Neural cell (in vitro differentiated cells): ENCODE measurements around the gene RUNX1.

Experiments
- EP300 ChIP-seq: fragments of 450-650 bp; conservative IDR thresholded peaks from 2 replicates; pipeline ENCODE4 v1.6.1; 2014; ENCODE audit warnings: antibody characterized with exemption, mild to moderate bottlenecking, moderate library complexity; ENCODE audit not compliant: poor library complexity, severe bottlenecking
- EZH2 ChIP-seq: fragments of 200-600, 300-800 bp; shearing (Covaris generic), sonication (generic); IDR thresholded peaks from 2 replicates; pipeline ENCODE4 v1.6.1; 2014; ENCODE audit warnings: antibody characterized with exemption, low read length, borderline replicate concordance, mild to moderate bottlenecking; ENCODE audit not compliant: insufficient read depth, poor library complexity, severe bottlenecking
- POLR2AphosphoS5 ChIP-seq: IDR thresholded peaks from 2 replicates; pipeline ENCODE4 v1.6.1; 2012
- SMC3 ChIP-seq: fragments of 450-650 bp; conservative IDR thresholded peaks from 2 replicates; pipeline ENCODE4 v1.6.1; 2014; ENCODE audit warnings: antibody characterized with exemption, mild to moderate bottlenecking, moderate library complexity; ENCODE audit not compliant: poor library complexity
- TF ChIP-seq, protein P1 (sequence below): fragments of 450-650 bp; IDR thresholded peaks from 2 replicates; pipeline ENCODE4 v1.5.1; 2014; ENCODE audit warnings: antibody characterized with exemption, mild to moderate bottlenecking, moderate library complexity; ENCODE audit not compliant: poor library complexity, severe bottlenecking
- TF ChIP-seq, protein P2 (sequence below): IDR thresholded peaks from 2 replicates; pipeline ENCODE4 v1.6.1; 2012; ENCODE audit warnings: borderline replicate concordance

DNA sequence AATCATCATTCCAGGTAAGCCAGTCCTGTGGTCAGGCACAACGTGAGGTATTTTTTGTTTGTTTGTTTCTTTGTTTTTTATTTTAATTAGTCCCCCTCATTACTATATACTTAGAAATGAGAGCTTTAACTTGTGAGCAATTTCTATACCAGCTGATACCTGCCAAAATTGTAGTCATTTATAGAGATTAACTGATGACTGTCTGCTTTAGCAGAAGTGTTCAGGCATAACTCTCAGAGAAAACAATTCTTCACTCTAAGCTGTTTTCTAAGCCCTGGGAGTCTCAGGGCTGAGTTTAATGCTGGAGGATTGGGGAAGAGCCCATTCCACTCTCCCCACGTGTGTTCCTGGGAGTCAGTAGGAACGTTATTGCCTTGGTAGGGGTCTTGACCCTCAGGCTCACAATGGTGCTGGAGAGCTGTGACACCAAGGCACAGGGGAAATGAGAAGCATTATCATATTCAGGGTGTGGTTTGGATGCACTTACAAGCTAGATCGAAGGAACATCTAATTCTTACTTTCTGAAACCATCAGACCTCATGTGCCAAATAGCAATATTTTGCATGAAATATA is 212.1 kb downstream of the RUNX1 start:
- TF ChIP-seq, protein P1, sequence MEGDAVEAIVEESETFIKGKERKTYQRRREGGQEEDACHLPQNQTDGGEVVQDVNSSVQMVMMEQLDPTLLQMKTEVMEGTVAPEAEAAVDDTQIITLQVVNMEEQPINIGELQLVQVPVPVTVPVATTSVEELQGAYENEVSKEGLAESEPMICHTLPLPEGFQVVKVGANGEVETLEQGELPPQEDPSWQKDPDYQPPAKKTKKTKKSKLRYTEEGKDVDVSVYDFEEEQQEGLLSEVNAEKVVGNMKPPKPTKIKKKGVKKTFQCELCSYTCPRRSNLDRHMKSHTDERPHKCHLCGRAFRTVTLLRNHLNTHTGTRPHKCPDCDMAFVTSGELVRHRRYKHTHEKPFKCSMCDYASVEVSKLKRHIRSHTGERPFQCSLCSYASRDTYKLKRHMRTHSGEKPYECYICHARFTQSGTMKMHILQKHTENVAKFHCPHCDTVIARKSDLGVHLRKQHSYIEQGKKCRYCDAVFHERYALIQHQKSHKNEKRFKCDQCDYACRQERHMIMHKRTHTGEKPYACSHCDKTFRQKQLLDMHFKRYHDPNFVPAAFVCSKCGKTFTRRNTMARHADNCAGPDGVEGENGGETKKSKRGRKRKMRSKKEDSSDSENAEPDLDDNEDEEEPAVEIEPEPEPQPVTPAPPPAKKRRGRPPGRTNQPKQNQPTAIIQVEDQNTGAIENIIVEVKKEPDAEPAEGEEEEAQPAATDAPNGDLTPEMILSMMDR, result no peak
- TF ChIP-seq EP300 (no peak), POLR2AphosphoS5 (no peak), EZH2 (no peak), SMC3 (no peak)
- TF ChIP-seq, protein P2, sequence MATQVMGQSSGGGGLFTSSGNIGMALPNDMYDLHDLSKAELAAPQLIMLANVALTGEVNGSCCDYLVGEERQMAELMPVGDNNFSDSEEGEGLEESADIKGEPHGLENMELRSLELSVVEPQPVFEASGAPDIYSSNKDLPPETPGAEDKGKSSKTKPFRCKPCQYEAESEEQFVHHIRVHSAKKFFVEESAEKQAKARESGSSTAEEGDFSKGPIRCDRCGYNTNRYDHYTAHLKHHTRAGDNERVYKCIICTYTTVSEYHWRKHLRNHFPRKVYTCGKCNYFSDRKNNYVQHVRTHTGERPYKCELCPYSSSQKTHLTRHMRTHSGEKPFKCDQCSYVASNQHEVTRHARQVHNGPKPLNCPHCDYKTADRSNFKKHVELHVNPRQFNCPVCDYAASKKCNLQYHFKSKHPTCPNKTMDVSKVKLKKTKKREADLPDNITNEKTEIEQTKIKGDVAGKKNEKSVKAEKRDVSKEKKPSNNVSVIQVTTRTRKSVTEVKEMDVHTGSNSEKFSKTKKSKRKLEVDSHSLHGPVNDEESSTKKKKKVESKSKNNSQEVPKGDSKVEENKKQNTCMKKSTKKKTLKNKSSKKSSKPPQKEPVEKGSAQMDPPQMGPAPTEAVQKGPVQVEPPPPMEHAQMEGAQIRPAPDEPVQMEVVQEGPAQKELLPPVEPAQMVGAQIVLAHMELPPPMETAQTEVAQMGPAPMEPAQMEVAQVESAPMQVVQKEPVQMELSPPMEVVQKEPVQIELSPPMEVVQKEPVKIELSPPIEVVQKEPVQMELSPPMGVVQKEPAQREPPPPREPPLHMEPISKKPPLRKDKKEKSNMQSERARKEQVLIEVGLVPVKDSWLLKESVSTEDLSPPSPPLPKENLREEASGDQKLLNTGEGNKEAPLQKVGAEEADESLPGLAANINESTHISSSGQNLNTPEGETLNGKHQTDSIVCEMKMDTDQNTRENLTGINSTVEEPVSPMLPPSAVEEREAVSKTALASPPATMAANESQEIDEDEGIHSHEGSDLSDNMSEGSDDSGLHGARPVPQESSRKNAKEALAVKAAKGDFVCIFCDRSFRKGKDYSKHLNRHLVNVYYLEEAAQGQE, result no peak
